A549 (cell line): ENCODE results near the gene SCYL3. TPM values are rescaled to one million over a fixed set of nuclear protein-coding genes. Genes with fewer than 3 reads are reported as not detected.

Source experiments
- ATAC-seq, 2 experiments: fragments of 200-7000 bp in 1 of 2; fragments of >200 bp in 1 of 2; cut with Nextera tagmentation in 1 of 2; cut with Tn5 transposase in 1 of 2; 3 replicates each; pipeline versions ENCODE4 v1.8.0 to v1.9.1; 2018 to 2020; ENCODE audit warnings: mild to moderate bottlenecking in 1 of 2, moderate library complexity in 1 of 2
- CTCF ChIA-PET: fragments of 300-600 bp; sonication (Branson Sonifier 250); formaldehyde crosslinking; extraction: SDS; loops from one replicate; lab custom pipeline; 2021; ENCODE audit warnings: antibody characterized with exemption, inconsistent platforms; lab: Yijun Ruan, JAX
- POLR2A ChIA-PET: fragments of 350-600 bp; formaldehyde crosslinking; extraction: SDS; loops from one replicate; lab custom pipeline; 2021; ENCODE audit warnings: antibody characterized with exemption, inconsistent platforms; lab: Yijun Ruan, JAX
- DNase-seq, 2 experiments: peaks; one replicate each; pipeline versions ENCODE4 v3.0.0 to v3.0.0-alpha.2; 2011 to 2016; ENCODE audit warnings: low read depth in 1 of 2, low spot score in 1 of 2
- FAIRE-seq: peaks from 2 replicates; lab custom pipeline; 2011; peaks lifted over from hg19 to GRCh38; lab: Jason Lieb, UNC
- H3K27ac ChIP-seq, 2 experiments: fragments of >200 bp; sonication (Bioruptor Twin); formaldehyde crosslinking; 3 replicates each; pipeline ENCODE4 v1.5.1; 2016 to 2017
- H3K4me1 ChIP-seq: fragments of >200 bp; sonication (Bioruptor Twin); formaldehyde crosslinking; 3 replicates; pipeline ENCODE4 v1.6.1; 2016
- H3K4me2 ChIP-seq: fragments of >200 bp; sonication (Bioruptor Twin); formaldehyde crosslinking; 3 replicates; pipeline ENCODE4 v1.6.1; 2016
- H3K4me3 ChIP-seq: fragments of >200 bp; sonication (Bioruptor Twin); formaldehyde crosslinking; 3 replicates; pipeline ENCODE4 v1.5.1; 2016
- H3K9me3 ChIP-seq: fragments of >200 bp; sonication (Bioruptor Twin); formaldehyde crosslinking; 3 replicates; pipeline ENCODE4 v1.6.1; 2016
- CHD2 ChIP-seq: fragments of 150-350 bp; IDR thresholded peaks from 2 replicates; pipeline ENCODE4 v1.6.1; 2014; ENCODE audit warnings: low read length; ENCODE audit not compliant: partially characterized antibody
- EHF ChIP-seq: fragments of 250-450 bp; sonication (Bioruptor Pico); IDR thresholded peaks from 2 replicates; pipeline ENCODE4 v1.5.0; 2020; ENCODE audit warnings: mild to moderate bottlenecking
- EHMT2 ChIP-seq: fragments of 200-600 bp; sonication (generic); IDR thresholded peaks from 2 replicates; pipeline ENCODE4 v1.6.1; 2016; ENCODE audit warnings: antibody characterized with exemption, low read depth, mild to moderate bottlenecking, moderate library complexity
- EP300 ChIP-seq, 2 experiments: fragments of >200 bp; sonication (Bioruptor Twin); formaldehyde crosslinking; IDR thresholded peaks; 2 replicates in 1 of 2; 3 replicates in 1 of 2; pipeline ENCODE4 v1.6.1; 2016 to 2017
- FOSB ChIP-seq: fragments of 250-450 bp; sonication (Bioruptor Pico); IDR thresholded peaks from 2 replicates; pipeline ENCODE4 v1.5.0; 2020; ENCODE audit warnings: mild to moderate bottlenecking, moderate library complexity
- GATA3 ChIP-seq: IDR thresholded peaks from 2 replicates; pipeline ENCODE4 v1.6.1; 2012; ENCODE audit warnings: borderline replicate concordance
- HEYL ChIP-seq: fragments of 250-450 bp; sonication (Bioruptor Pico); IDR thresholded peaks from 2 replicates; pipeline ENCODE4 v1.8.0; 2021; ENCODE audit warnings: mild to moderate bottlenecking, moderate library complexity
- HOXA7 ChIP-seq: fragments of 250-450 bp; sonication (Bioruptor Pico); IDR thresholded peaks from 2 replicates; pipeline ENCODE4 v1.5.0; 2020; ENCODE audit warnings: mild to moderate bottlenecking, moderate library complexity
- JUN ChIP-seq, 2 experiments: fragments of >200 bp; sonication (Bioruptor Twin); formaldehyde crosslinking; IDR thresholded peaks; 2 replicates in 1 of 2; 3 replicates in 1 of 2; pipeline ENCODE4 v1.6.1; 2016 to 2017
- JUNB ChIP-seq: fragments of >200 bp; sonication (Bioruptor Twin); formaldehyde crosslinking; IDR thresholded peaks from 2 replicates; pipeline ENCODE4 v1.6.1; 2016
- KDM1A ChIP-seq: fragments of 200-600 bp; sonication (generic); IDR thresholded peaks from 2 replicates; pipeline ENCODE4 v1.6.1; 2016; ENCODE audit warnings: low read depth, mild to moderate bottlenecking
- KDM5A ChIP-seq: fragments of 200-600 bp; sonication (generic); IDR thresholded peaks from 2 replicates; pipeline ENCODE4 v1.6.1; 2016; ENCODE audit warnings: antibody characterized with exemption, mild to moderate bottlenecking
- MAZ ChIP-seq: fragments of 150-350 bp; IDR thresholded peaks from 2 replicates; pipeline ENCODE4 v1.6.1; 2014; ENCODE audit warnings: antibody characterized with exemption, low read depth, low read length, borderline replicate concordance
- NFE2L2 ChIP-seq: fragments of 150-350 bp; conservative IDR thresholded peaks from 2 replicates; pipeline ENCODE4 v1.6.1; 2014; ENCODE audit warnings: low read length
- NPAS2 ChIP-seq: fragments of 250-450 bp; sonication (Bioruptor Pico); IDR thresholded peaks from 2 replicates; pipeline ENCODE4 v1.8.0; 2022; ENCODE audit warnings: mild to moderate bottlenecking, moderate library complexity, borderline replicate concordance
- RAD21 ChIP-seq, 2 experiments: fragments of >200 bp in 1 of 2; sonication (Bioruptor Twin) in 1 of 2; formaldehyde crosslinking in 1 of 2; IDR thresholded peaks in 1 of 2; conservative IDR thresholded peaks in 1 of 2; 2 replicates in 1 of 2; 3 replicates in 1 of 2; pipeline ENCODE4 v1.6.1; 2012 to 2018; ENCODE audit warnings: inconsistent platforms in 1 of 2
- RARB ChIP-seq: fragments of 250-450 bp; sonication (Bioruptor Pico); IDR thresholded peaks from 2 replicates; pipeline ENCODE4 v1.8.0; 2021; ENCODE audit warnings: mild to moderate bottlenecking, moderate library complexity
- RCOR1 ChIP-seq: fragments of 150-350 bp; IDR thresholded peaks from 2 replicates; pipeline ENCODE4 v1.6.1; 2014; ENCODE audit warnings: antibody characterized with exemption, low read length, low read depth
- RNF2 ChIP-seq: fragments of 200-600 bp; sonication (generic); IDR thresholded peaks from 2 replicates; pipeline ENCODE4 v1.6.1; 2016; ENCODE audit warnings: low read depth, mild to moderate bottlenecking, antibody characterized with exemption, moderate library complexity, borderline replicate concordance
- TP53 ChIP-seq: fragments of 250-450 bp; sonication (Bioruptor Pico); IDR thresholded peaks from 2 replicates; pipeline ENCODE4 v1.5.0; 2021; ENCODE audit warnings: mild to moderate bottlenecking, moderate library complexity
- ZNF302 ChIP-seq: fragments of 250-450 bp; sonication (Bioruptor Pico); IDR thresholded peaks from 2 replicates; pipeline ENCODE4 v1.9.0; 2021; ENCODE audit warnings: inconsistent platforms, mild to moderate bottlenecking, moderate library complexity
- WGBS: methylation state at CpG from one replicate; pipeline ENCODE4 v1.1.6; 2017; ENCODE audit errors: missing lambda C conversion rate; 5-methylcytosine and 5-hydroxymethylcytosine counted together
- polyA plus RNA-seq, 4 experiments: library from polyadenylated mRNA; depleted of rRNA in 3 of 4; stranded (reverse); fragments of >200 nt; fragmentation: RNase III in 1 of 4; extraction: RNeasy Plus Mini Kit Qiagen cat#74134 plus additional on column Dnase treatment in 1 of 4; gene quantifications; 2 replicates in 3 of 4; 3 replicates in 1 of 4; pipeline ENCODE4 v1.2.3, GENCODE V29; 2011 to 2017
- TF ChIP-seq, protein P1 (sequence below): fragments of 450-650 bp; IDR thresholded peaks from 2 replicates; pipeline ENCODE4 v1.6.1; 2014; ENCODE audit warnings: antibody characterized with exemption
- TF ChIP-seq, protein P2 (sequence below): fragments of 250-450 bp; sonication (Bioruptor Pico); IDR thresholded peaks from 2 replicates; pipeline ENCODE4 v1.5.0; 2020; ENCODE audit warnings: low read depth, mild to moderate bottlenecking, moderate library complexity
- TF ChIP-seq, protein P3 (sequence below): fragments of >200 bp; sonication (Bioruptor Twin); formaldehyde crosslinking; IDR thresholded peaks from 3 replicates; pipeline ENCODE4 v1.5.1; 2016
- TF ChIP-seq, protein P4 (sequence below): fragments of >200 bp; sonication (Bioruptor Twin); formaldehyde crosslinking; IDR thresholded peaks from 3 replicates; pipeline ENCODE4 v1.6.1; 2016
- TF ChIP-seq, protein P5 (sequence below): fragments of >200 bp; sonication (Bioruptor Twin); formaldehyde crosslinking; IDR thresholded peaks from 2 replicates; pipeline ENCODE4 v1.6.1; 2016
- TF ChIP-seq, protein P6 (sequence below): fragments of 150-350 bp; IDR thresholded peaks from 2 replicates; pipeline ENCODE4 v1.6.1; 2014; ENCODE audit warnings: low read depth, mild to moderate bottlenecking, low read length

Gene SCYL3
- polyA plus RNA-seq, 2 of the 4 experiments (the other 2 are of a cell fraction), result 3.2 to 7.3 TPM

- POLR2A ChIA-PET, result no interaction called here
- H3K4me2 ChIP-seq, result no peak overlapping the region
- no peak overlapping the region for H3K4me3 ChIP-seq
- no peaks in the 10 kb centered on the region for H3K9me3 ChIP-seq
- CTCF ChIA-PET, result interaction anchor here (1.2 kb wide), 1 partner anchor 23 kb away, joined by 5 read pairs; no protein-coding TSS in a partner anchor
- TF ChIP-seq, protein P1, sequence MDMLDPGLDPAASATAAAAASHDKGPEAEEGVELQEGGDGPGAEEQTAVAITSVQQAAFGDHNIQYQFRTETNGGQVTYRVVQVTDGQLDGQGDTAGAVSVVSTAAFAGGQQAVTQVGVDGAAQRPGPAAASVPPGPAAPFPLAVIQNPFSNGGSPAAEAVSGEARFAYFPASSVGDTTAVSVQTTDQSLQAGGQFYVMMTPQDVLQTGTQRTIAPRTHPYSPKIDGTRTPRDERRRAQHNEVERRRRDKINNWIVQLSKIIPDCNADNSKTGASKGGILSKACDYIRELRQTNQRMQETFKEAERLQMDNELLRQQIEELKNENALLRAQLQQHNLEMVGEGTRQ, result no peak
- TF ChIP-seq EHMT2 (no peak), EP300 (IDR thresholded peaks at IDR 0.05) (no peak), JUNB (no peak), MAZ (no peak), GATA3 (no peak)
- TF ChIP-seq, protein P2, sequence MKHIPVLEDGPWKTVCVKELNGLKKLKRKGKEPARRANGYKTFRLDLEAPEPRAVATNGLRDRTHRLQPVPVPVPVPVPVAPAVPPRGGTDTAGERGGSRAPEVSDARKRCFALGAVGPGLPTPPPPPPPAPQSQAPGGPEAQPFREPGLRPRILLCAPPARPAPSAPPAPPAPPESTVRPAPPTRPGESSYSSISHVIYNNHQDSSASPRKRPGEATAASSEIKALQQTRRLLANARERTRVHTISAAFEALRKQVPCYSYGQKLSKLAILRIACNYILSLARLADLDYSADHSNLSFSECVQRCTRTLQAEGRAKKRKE (CRISPR knock-in tag), result no peak
- TF ChIP-seq, protein P3, sequence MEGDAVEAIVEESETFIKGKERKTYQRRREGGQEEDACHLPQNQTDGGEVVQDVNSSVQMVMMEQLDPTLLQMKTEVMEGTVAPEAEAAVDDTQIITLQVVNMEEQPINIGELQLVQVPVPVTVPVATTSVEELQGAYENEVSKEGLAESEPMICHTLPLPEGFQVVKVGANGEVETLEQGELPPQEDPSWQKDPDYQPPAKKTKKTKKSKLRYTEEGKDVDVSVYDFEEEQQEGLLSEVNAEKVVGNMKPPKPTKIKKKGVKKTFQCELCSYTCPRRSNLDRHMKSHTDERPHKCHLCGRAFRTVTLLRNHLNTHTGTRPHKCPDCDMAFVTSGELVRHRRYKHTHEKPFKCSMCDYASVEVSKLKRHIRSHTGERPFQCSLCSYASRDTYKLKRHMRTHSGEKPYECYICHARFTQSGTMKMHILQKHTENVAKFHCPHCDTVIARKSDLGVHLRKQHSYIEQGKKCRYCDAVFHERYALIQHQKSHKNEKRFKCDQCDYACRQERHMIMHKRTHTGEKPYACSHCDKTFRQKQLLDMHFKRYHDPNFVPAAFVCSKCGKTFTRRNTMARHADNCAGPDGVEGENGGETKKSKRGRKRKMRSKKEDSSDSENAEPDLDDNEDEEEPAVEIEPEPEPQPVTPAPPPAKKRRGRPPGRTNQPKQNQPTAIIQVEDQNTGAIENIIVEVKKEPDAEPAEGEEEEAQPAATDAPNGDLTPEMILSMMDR, result no peak
- DNase-seq (no peak), FAIRE-seq (no peak), ATAC-seq (no peak)
- 93% methylated on average over 4 of the region's 4 CpGs for WGBS
- H3K27ac ChIP-seq, result no peak overlapping the region
- H3K4me1 ChIP-seq, result no peaks in the 10 kb centered on the region
Observed at GRCh38 chr1:169833179-169833901, 60.4 kb downstream of the SCYL3 start.

- FAIRE-seq, result no peak
- POLR2A ChIA-PET, result no interaction called here
Observed at GRCh38 chr1:169829671-169830070, 64.0 kb downstream of the SCYL3 start.

DNA sequence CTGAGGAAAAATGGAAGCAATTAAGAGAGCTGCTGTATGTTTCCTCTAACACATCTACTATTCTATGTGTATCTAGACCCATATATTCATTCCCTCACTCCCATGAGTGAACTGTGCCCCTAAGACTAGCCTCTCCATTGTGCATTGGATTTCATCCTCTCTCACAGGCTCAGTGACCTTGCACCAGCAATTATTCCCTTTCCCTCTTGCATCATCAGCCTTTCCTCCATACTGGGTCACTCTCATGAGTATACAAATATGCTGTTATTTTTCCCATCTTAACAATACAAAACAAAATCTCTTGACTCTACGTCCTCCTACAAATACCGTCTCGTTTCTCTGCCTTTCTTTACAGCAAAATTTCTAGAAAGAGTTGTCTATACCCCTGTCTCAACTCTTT is 69.5 kb downstream of the SCYL3 start:
- Histone ChIP-seq H3K4me3 (no peak overlapping the region), H3K4me2 (no peak overlapping the region), H3K4me1 (no peaks in the 10 kb centered on the region), H3K9me3 (no peaks in the 10 kb centered on the region), H3K27ac (no peak overlapping the region)
- CTCF ChIA-PET, result no interaction called here
- DNase-seq, result no peak
- ATAC-seq, result no peak
- TF ChIP-seq KDM1A (no peak), ZNF302 (CRISPR knock-in tag) (no peak), NFE2L2 (no peak), RAD21 (conservative IDR thresholded peaks at IDR 0.05 in 1 of 2, IDR thresholded peaks at IDR 0.05 in 1 of 2) (no peak), NPAS2 (no peak), HEYL (CRISPR knock-in tag) (no peak), RCOR1 (no peak), EHF (CRISPR knock-in tag) (no peak), HOXA7 (no peak), RARB (CRISPR knock-in tag) (no peak)
- TF ChIP-seq, protein P1, result no peak
- TF ChIP-seq, protein P4, sequence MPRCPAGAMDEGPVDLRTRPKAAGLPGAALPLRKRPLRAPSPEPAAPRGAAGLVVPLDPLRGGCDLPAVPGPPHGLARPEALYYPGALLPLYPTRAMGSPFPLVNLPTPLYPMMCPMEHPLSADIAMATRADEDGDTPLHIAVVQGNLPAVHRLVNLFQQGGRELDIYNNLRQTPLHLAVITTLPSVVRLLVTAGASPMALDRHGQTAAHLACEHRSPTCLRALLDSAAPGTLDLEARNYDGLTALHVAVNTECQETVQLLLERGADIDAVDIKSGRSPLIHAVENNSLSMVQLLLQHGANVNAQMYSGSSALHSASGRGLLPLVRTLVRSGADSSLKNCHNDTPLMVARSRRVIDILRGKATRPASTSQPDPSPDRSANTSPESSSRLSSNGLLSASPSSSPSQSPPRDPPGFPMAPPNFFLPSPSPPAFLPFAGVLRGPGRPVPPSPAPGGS, result no peak
- TF ChIP-seq, protein P5, sequence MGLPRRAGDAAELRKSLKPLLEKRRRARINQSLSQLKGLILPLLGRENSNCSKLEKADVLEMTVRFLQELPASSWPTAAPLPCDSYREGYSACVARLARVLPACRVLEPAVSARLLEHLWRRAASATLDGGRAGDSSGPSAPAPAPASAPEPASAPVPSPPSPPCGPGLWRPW, result no peak
- no peak for FAIRE-seq
- POLR2A ChIA-PET, result no interaction called here
- 94% methylated on average over 3 of the region's 3 CpGs for WGBS

More at GRCh38 chr1:169829671-169830070, 64.0 kb downstream of the SCYL3 start:
- Histone ChIP-seq H3K4me1 (no peaks in the 10 kb centered on the region), H3K4me3 (no peak overlapping the region), H3K4me2 (no peak overlapping the region), H3K9me3 (no peaks in the 10 kb centered on the region), H3K27ac (no peak overlapping the region)
- TF ChIP-seq CHD2 (no peak), HOXA7 (no peak), TP53 (CRISPR knock-in tag) (no peak), FOSB (CRISPR knock-in tag) (no peak), JUN (IDR thresholded peaks at IDR 0.05) (no peak), RNF2 (no peak), KDM5A (no peak)
- TF ChIP-seq, protein P6, sequence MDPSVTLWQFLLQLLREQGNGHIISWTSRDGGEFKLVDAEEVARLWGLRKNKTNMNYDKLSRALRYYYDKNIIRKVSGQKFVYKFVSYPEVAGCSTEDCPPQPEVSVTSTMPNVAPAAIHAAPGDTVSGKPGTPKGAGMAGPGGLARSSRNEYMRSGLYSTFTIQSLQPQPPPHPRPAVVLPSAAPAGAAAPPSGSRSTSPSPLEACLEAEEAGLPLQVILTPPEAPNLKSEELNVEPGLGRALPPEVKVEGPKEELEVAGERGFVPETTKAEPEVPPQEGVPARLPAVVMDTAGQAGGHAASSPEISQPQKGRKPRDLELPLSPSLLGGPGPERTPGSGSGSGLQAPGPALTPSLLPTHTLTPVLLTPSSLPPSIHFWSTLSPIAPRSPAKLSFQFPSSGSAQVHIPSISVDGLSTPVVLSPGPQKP, result no peak
- TF ChIP-seq, protein P5, result no peak
- WGBS, result 90% methylated on average over 1 of the region's 1 CpG
- CTCF ChIA-PET, result interaction anchor here (0.7 kb wide), 1 partner anchor 228 kb away, joined by 3 read pairs; no protein-coding TSS in a partner anchor
- ATAC-seq (no peak), DNase-seq (no peak)
